GM19397 (cell line): ENCODE results near the gene RECQL.

Experiments used
- ATAC-seq: cut with Tn5 transposase; IDR thresholded peaks from one replicate; pipeline ENCODE4 v1.9.1; 2021; ENCODE audit warnings: mild to moderate bottlenecking, moderate library complexity; ENCODE audit not compliant: unreplicated experiment

The RECQL gene, protein sequence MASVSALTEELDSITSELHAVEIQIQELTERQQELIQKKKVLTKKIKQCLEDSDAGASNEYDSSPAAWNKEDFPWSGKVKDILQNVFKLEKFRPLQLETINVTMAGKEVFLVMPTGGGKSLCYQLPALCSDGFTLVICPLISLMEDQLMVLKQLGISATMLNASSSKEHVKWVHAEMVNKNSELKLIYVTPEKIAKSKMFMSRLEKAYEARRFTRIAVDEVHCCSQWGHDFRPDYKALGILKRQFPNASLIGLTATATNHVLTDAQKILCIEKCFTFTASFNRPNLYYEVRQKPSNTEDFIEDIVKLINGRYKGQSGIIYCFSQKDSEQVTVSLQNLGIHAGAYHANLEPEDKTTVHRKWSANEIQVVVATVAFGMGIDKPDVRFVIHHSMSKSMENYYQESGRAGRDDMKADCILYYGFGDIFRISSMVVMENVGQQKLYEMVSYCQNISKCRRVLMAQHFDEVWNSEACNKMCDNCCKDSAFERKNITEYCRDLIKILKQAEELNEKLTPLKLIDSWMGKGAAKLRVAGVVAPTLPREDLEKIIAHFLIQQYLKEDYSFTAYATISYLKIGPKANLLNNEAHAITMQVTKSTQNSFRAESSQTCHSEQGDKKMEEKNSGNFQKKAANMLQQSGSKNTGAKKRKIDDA

DNA sequence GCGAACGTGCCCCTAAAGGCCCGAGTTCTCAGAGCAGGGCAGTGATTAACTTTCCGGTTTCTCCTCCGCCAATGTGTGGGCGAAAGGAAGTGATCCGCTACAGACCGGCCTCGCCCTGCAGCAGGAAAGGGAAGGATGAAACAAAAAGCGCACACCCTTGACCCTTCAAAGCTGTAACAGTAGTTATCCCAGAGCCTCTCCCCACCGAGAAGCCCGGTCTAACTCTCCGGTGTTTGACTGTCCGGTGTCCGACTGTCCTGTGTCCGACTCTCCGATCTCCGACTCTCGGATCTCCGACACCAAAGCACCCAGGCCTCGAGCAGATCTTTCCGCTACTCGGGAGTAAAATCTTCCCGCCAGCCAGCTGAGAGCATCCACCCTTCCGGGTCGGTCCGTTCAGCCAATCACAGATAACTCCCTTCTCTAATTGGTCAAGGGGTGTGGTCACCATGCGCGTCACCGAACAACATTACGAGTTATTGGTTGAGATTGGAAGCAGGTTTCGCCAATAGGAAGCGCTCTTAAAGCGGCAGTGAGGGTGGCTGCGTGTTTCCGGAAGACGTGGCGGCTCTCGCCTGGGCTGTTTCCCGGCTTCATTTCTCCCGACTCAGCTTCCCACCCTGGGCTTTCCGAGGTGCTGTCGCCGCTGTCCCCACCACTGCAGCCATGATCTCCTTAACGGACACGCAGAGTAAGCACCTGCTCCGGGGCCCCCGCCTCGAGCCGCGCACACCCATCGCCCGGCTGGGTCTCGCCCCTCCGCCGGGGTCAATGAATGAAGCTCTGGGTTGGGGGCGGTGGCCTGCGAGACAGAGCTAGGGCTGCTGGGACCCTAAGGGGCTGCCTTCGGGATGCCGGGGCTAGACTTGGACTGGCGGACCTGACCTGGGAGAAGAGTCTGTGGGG lies at the start of gene RECQL, which contains the start of gene GOLT1B:
Gene RECQL (minus strand): TSS at position 378 of the 906 bp plus-strand sequence. CDS start 2,065 bp downstream, outside the sequence.
Gene GOLT1B (plus strand): TSS at position 532 of the 906 bp plus-strand sequence. CDS start 135 bp downstream, at position 667.
- ATAC-seq: peak; percentile 99

GRCh38 chr12:21547437-21547836 lies 46.0 kb upstream of the RECQL start:
- ATAC-seq: no peak

DNA sequence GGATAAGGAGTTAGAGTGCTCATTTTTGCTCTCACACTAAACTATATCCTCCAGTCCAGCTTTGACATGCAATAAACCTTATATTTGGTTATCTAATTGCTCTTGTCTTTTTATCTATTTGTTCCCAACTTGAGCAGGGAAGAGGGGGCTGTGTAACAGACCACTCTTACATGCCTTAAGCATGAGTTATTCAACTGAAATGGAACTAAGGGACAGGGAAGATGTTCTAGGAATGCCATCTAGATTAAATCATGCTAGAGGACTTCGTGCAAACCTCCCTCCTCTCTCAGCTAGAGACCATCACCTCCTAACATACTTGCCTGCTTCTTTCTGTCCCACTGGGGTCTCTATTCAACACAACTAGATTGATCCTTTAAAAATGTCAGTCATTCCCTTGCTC lies 45.3 kb upstream of the RECQL start:
- ATAC-seq: no peak

DNA sequence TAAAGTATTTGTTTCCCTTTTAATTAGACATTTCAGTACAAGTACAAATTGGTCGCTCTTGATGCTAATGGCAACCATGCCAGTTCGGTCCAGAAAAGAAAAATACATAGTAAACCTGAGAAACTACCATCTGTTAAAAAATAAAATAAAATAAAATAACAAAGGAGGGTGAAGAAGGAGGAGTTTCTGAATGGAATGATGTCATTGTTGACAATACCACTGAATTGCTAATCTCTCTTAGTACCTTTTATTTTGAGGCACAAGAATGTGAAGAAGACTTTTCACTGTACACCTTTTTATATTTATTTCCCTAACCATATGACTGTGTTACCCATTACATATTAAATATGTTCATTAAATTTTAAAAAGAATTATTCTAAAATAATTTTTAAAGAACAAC lies 44.1 kb upstream of the RECQL start:
- no peak for ATAC-seq

- ATAC-seq: no peak
Measured at GRCh38 chr12:21543151-21543550, 41.7 kb upstream of the RECQL start.

GRCh38 chr12:21542403-21542802 lies 41.0 kb upstream of the RECQL start:
- ATAC-seq: no peak

DNA sequence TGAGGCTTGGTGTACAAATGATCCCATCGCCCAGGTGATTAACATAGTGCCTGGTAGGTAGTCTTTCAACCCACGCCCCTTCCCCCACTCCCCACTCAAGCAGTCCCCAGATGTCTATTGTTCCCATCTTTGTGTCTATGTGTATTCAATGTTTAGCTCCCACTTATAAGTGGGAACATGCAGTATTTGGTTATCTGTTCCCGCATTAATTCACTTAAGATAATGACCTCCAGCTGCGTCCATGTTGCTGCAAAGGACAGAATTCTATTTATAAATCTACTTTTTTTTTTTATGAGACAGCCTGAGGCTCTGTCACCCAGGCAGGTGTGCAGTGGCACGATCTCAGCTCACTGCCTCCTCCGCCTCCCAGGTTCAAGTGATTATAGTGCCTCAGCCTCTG lies 40.3 kb upstream of the RECQL start:
- ATAC-seq: no peak

- ATAC-seq: no peak
Measured at GRCh38 chr12:21539797-21540196, 38.4 kb upstream of the RECQL start.

- no peak for ATAC-seq
Measured at GRCh38 chr12:21538061-21538653, 36.7 kb upstream of the RECQL start.

GRCh38 chr12:21529456-21529855 lies 28.0 kb upstream of the RECQL start:
- ATAC-seq: no peak

GRCh38 chr12:21528953-21529352 lies 27.5 kb upstream of the RECQL start:
- no peak for ATAC-seq

- ATAC-seq: peak; percentile 99
Measured at GRCh38 chr12:21527451-21528180, 26.2 kb upstream of the RECQL start.

GRCh38 chr12:21526721-21527345 lies 25.4 kb upstream of the RECQL start:
- no peak for ATAC-seq

DNA sequence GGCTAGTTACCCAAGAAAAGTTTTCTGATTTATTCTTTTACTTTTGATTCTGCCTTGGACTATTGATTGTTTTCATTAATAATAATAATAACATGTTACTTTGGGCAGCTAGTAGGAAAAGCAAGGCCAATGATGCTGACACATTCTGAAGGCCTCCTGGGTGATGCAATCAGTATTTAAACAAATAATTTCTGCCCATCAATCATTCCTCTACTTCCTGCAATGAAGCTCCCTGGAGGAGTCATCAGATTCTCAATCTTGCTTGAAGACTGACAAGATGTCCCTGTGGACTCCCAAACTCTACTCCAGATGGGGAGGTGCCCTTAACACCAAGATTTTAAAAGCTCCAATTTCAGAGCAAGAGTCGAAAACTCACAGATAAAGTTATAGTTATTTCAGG lies 24.6 kb upstream of the RECQL start, which contains the start of gene SPX:
Gene SPX (plus strand): TSS at position 244 of the 400 bp plus-strand sequence. CDS start 177 bp downstream, outside the sequence.
- ATAC-seq: no peak

DNA sequence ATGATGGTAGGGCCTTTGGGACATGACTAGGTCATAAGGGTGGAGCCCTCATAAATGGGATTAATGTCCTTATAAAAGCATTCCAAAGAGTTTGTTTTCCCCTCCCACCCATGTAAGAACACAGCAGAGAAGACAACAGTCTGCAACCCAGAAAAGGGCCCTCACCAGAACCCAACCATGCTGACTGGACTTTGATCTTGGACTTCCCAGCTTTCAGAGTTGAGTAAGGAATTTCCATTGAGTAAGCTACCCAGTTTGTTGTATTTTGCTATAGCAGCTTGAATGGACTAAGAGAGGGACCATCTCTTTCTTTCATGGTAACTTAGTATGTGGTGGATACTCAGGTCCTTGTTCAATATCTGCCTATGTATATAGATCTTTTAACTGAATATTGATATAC lies 21.7 kb upstream of the RECQL start:
- no peak for ATAC-seq

GRCh38 chr12:21521541-21521940 lies 20.1 kb upstream of the RECQL start:
- ATAC-seq: no peak

DNA sequence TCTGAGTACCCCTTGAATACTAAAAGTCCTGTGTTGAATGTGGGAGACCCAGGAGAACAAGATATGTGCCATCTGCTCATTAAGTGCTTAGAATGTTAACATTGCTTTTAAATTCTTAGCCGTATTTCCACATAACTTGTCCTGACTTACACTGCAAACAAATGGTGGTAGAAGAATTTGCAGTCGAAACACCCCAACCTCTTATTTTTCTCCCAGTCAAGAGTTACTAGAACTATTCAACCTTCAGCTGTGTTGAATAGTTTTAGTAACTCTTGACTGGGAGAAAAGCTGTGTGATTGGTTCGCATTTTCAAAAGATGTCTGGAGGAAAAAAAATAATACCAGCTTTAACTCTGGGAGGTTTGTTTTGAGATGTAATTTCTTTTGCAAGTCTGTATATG lies 17.0 kb upstream of the RECQL start:
- ATAC-seq: no peak

GRCh38 chr12:21516281-21516680 lies 14.8 kb upstream of the RECQL start:
- ATAC-seq: no peak

DNA sequence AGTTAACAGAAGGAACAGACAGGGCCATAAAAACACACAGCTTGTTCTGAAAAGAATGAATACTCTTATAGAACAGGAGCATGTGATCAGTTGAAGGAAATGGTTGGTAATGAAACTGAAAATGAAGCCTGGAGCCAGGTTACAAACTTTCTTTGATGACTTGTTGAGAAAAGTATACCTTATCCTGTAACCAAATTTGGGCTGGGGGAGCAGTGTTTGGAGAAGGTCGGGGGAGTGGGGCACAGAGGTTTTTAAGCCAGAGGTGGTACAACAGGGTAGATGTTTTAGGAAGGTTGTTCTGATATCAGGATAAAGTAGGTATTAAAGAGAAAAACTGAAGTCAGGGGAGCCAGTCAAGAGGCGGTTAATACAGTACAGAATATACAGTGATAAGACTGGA lies 8.3 kb upstream of the RECQL start:
- ATAC-seq: peak; percentile 89

- ATAC-seq: no peak
Measured at GRCh38 chr12:21507849-21508248, 6.4 kb upstream of the RECQL start.
